ENCODE results near the gene THADA. TPM values are rescaled to one million over a fixed set of nuclear protein-coding genes. Genes with fewer than 3 reads are reported as not detected.

The THADA gene
- total RNA-seq, 4 donors from 2014 or later = 31.2 to 68.8 (median 54.9) TPM

- H3K9me3 ChIP-seq = no peaks in the 10 kb centered on the region
- H3K36me3 ChIP-seq = no peaks in the 10 kb centered on the region
- H3K4me3 ChIP-seq = no peak overlapping the region
- DNase-seq = no peak
- peak overlapping the region; percentile 79 to 84 for H3K27ac ChIP-seq
- peaks cover 0 to 15% of the 10 kb centered on the region in 2 donors for H3K4me1 ChIP-seq
- H3K27me3 ChIP-seq = no peaks in the 10 kb centered on the region
- intact Hi-C loops (cut with DNase I; ENCODE audit: low total_unique reads) = no loop called here
- no peak for TF ChIP-seq POLR2A (IDR thresholded peaks at IDR 0.05)
- TF ChIP-seq CTCF (IDR thresholded peaks at IDR 0.05) = no peak
Observed at GRCh38 chr2:43312755-43313641, 282.8 kb downstream of the THADA start.

- H3K4me3 ChIP-seq = no peak overlapping the region
- H3K27me3 ChIP-seq = no peaks in the 10 kb centered on the region
- H3K36me3 ChIP-seq = no peaks in the 10 kb centered on the region
- H3K27ac ChIP-seq = peak overlapping the region; percentile 79 to 84
- peaks cover 0 to 15% of the 10 kb centered on the region in 2 donors for H3K4me1 ChIP-seq
- intact Hi-C loops (cut with DNase I; ENCODE audit: low total_unique reads) = no loop called here
- no peak for TF ChIP-seq CTCF (IDR thresholded peaks at IDR 0.05)
- no peaks in the 10 kb centered on the region for H3K9me3 ChIP-seq
- DNase-seq = no peak
Observed at GRCh38 chr2:43311276-43311675, 284.6 kb downstream of the THADA start.

- H3K4me1 ChIP-seq = peaks cover 0 to 20% of the 10 kb centered on the region in 2 donors
- no peak overlapping the region for H3K4me3 ChIP-seq
- intact Hi-C loops (cut with DNase I; ENCODE audit: low total_unique reads) = no loop called here
- peak overlapping the region; percentile 28 to 84 for H3K27ac ChIP-seq
- no peaks in the 10 kb centered on the region for H3K36me3 ChIP-seq
- TF ChIP-seq POLR2A (IDR thresholded peaks at IDR 0.05) (no peak), CTCF (IDR thresholded peaks at IDR 0.05) (no peak)
- no peak for DNase-seq
- no peaks in the 10 kb centered on the region for H3K9me3 ChIP-seq
- no peaks in the 10 kb centered on the region for H3K27me3 ChIP-seq
Observed at GRCh38 chr2:43309935-43310334, 285.9 kb downstream of the THADA start.

- H3K36me3 ChIP-seq = no peaks in the 10 kb centered on the region
- H3K4me1 ChIP-seq = peaks cover 6 to 14% of the 10 kb centered on the region in 2 donors
- no peaks in the 10 kb centered on the region for H3K9me3 ChIP-seq
- H3K27ac ChIP-seq = no peak overlapping the region
- H3K4me3 ChIP-seq = no peak overlapping the region
- no peak for DNase-seq
- no peak for TF ChIP-seq POLR2A (IDR thresholded peaks at IDR 0.05)
- TF ChIP-seq CTCF (IDR thresholded peaks at IDR 0.05) = no peak
- intact Hi-C loops (cut with DNase I; ENCODE audit: low total_unique reads) = no loop called here
- no peaks in the 10 kb centered on the region for H3K27me3 ChIP-seq
Observed at GRCh38 chr2:43307973-43308372, 287.9 kb downstream of the THADA start.

- Histone ChIP-seq H3K4me1 (peaks cover 7 to 10% of the 10 kb centered on the region in 2 donors), H3K27me3 (no peaks in the 10 kb centered on the region)
- intact Hi-C loops (cut with DNase I; ENCODE audit: low total_unique reads) = no loop called here
Observed at GRCh38 chr2:43307046-43307445, 288.8 kb downstream of the THADA start.

More at GRCh38 chr2:43307046-43307445, 288.8 kb downstream of the THADA start:
- no peaks in the 10 kb centered on the region for H3K36me3 ChIP-seq
- no peaks in the 10 kb centered on the region for H3K9me3 ChIP-seq
- TF ChIP-seq POLR2A (IDR thresholded peaks at IDR 0.05) (no peak), CTCF (IDR thresholded peaks at IDR 0.05) (no peak)
- H3K27ac ChIP-seq = peak overlapping the region; percentile 82 to 96
- no peak overlapping the region for H3K4me3 ChIP-seq
- DNase-seq = no peak
